ENCODE results near the gene NBPF3. TPM values are rescaled to one million over a fixed set of nuclear protein-coding genes. Genes with fewer than 3 reads are reported as not detected.
A peak's percentile ranks its signal among the peaks of the same experiment; 100 is the strongest.
"Not testable (repeated sequence)": the region's sequence is repeated elsewhere in the genome, so short reads cannot be mapped to it uniquely, and the experiment has no call there.

NBPF3 gene
- total RNA-seq (2014; rRNA removed; shearing (Covaris generic)) = 5.4 and 5.6 TPM in 2 replicates

- DNase-seq (ENCODE audit: low spot score) = peak; percentile 51
These were observed at the start of gene NBPF3 for GRCh38 chr1:21439721-21440629. Gene NBPF3, plus strand, starts transcription at chr1:21440137. Its CDS starts 4,950 bp downstream, at chr1:21445087.

- no peak for DNase-seq (ENCODE audit: low spot score)
These were observed 48.4 kb upstream of the NBPF3 start for GRCh38 chr1:21391497-21391896.

GRCh38 chr1:21392587-21393263 is 47.2 kb upstream of the NBPF3 start:
- DNase-seq (ENCODE audit: low spot score) = no peak

GRCh38 chr1:21396516-21396915 is 43.4 kb upstream of the NBPF3 start:
- no peak for DNase-seq (ENCODE audit: low spot score)

GRCh38 chr1:21397813-21398188 is 42.1 kb upstream of the NBPF3 start:
- DNase-seq (ENCODE audit: low spot score) = no peak

DNA sequence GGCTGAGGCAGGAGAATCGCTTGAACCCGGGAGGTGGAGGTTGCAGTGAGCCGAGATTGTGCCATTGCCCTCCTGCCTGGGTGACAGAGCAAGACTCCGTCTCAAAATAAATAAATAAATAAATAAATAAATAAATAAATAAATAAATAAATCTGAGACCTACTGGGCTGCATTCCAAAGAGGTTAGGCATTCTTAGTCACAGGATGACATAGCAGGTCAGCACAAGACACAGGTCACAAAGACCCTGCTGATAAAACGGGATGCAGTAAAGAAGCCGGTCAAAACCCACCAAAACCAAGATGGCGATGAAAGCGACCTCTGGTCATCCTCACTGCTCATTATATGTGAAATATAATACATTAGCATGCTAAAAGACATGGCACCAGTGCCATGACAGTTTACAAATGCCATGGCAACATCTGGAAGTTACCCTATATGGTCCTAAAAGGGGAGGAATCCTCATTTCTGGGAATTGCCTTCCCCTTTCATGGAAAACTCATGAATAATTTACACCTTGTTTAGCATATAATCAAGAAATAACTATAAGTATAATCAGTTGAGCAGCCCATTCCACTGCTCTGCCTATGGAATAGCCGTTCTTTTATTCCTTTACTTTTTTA is 38.1 kb upstream of the NBPF3 start:
- not testable (repeated sequence) for DNase-seq (ENCODE audit: low spot score)

DNA sequence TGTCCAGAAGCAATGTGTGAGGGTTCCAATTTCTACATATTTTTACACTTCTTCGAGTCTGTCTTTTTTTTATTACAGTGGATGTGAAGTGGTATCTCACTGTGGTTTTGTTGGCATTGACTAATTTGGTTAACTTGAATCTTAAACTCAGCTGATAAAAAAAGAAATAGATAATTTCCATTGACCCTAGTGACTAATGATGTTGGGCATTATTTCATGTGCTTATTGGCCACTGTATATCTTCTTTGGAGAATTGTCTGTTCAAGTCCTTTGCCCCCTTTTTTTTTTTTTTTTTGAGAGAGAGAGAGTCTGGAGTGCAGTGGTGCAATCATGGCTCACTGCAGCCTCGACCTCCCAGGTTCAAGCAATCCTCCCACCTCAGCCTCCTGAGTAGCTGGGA is 33.3 kb upstream of the NBPF3 start:
- DNase-seq (ENCODE audit: low spot score) = no peak

- DNase-seq (ENCODE audit: low spot score) = not testable (repeated sequence)
These were observed 30.0 kb upstream of the NBPF3 start for GRCh38 chr1:21409897-21410296.

- DNase-seq (ENCODE audit: low spot score) = no peak
These were observed 25.9 kb upstream of the NBPF3 start for GRCh38 chr1:21414015-21414414.

GRCh38 chr1:21420378-21420777 is 19.6 kb upstream of the NBPF3 start:
- DNase-seq (ENCODE audit: low spot score) = not testable (repeated sequence)

GRCh38 chr1:21421307-21421706 is 18.6 kb upstream of the NBPF3 start:
- not testable (repeated sequence) for DNase-seq (ENCODE audit: low spot score)

DNA sequence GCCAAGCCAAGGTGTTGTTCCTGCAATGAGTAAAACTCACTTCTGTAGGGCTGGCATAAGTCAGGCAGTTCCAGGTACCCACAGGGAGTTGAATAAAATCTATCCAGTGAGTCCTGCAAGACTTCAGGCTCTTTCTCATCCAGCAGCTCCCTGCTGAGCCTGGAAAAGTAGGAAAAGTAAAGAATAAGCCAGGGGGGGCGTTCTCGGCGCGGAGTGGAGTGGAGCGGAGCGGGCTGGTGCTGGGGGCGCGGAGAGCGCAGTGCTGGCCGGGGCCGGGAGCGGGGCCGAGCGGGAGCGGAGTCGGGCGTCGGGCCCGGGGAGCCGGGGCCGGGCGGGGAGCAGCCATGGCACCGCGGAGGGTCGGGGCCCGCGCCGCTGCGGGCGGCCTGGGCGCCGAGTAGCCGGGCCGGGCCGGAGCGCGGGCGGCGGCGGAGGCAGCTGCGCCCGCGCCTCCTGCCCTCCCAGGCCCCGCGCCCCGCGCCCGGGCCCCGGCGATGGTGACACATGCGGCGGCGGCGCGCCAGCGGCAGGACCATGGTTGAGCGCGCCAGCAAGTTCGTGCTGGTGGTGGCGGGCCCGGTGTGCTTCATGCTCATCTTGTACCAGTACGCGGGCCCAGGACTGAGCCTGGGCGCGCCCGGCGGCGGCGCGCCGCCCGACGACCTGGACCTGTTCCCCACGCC is 12.0 kb upstream of the NBPF3 start:
- DNase-seq (ENCODE audit: low spot score) = not testable (repeated sequence)

GRCh38 chr1:21428481-21429073 is 11.4 kb upstream of the NBPF3 start:
- not testable (repeated sequence) for DNase-seq (ENCODE audit: low spot score)

DNA sequence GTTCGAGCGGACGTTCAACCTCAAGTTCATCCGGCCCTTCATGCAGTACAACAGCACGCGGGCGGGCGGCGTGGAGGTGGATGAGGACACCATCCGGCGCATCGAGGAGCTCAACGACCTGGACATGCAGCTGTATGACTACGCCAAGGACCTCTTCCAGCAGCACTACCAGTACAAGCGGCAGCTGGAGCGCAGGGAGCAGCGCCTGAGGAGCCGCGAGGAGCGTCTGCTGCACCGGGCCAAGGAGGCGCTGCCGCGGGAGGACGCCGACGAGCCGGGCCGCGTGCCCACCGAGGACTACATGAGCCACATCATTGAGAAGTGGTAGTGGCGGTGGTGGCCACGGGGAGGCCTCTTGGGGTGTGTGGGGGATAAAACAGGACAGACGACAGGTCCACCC is 10.7 kb upstream of the NBPF3 start:
- DNase-seq (ENCODE audit: low spot score) = not testable (repeated sequence)

GRCh38 chr1:21430875-21431274 is 9.1 kb upstream of the NBPF3 start:
- not testable (repeated sequence) for DNase-seq (ENCODE audit: low spot score)

DNA sequence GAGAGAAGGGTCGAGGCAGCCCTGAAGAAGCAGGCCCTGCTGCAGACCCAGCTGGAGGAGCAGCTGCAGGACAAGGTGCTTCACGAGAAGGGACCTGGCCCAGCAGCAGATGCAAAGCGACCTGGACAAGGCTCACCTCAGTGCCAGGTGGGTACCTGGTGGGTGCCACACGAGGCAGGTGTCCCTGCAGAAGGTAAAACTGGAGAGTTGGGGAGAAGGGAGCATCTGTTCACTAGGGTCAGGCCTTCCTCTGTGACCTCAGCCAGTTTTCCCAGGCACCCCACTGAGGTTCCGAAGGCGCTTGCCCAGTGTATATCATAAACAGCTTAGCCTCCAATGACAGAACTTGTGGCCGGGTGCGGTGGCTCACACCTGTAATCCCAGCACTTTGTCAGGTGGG is 5.5 kb upstream of the NBPF3 start:
- DNase-seq (ENCODE audit: low spot score) = no peak

DNA sequence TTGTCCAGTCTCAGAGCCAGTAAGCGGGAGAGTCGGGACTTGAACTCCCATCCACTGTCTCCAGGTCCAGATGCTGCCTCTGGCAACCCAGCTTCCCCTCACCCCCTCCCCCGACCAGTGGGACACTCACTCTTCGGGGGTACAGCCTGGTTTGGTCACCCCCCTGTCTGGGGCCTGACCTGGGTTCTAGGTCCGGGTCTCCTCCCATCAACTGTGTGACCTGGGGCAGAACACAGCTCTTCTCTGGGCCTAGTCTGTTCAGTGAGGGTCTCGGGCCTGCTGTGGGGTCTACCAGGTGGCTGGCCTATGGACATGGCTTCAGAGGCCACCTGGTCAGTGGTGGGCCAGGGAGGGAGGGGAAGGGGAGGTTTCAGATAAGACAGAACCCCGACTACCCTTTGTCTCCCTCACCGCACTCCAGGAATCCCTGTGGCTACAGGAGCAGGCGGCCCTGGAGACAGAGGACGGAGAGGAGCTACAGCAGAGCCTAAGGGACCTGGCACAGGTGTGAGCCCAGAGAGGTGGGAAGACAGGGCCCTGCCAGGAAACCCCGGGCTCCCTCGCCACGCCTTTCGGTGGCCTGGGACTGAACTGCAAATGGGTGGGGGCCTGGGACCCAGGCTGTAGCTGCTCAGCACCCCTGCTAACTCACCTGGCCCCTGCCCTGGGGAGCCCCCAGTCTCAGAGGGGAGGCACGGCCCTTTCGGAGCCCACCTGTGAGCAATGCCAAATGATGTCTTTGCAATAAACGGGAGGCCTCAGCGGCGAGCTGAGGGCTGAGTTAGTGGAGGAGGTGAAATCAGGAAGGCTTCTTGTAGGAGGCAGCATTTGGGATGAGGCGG is 4.1 kb upstream of the NBPF3 start:
- no peak for DNase-seq (ENCODE audit: low spot score)

GRCh38 chr1:21436488-21437340 is 3.2 kb upstream of the NBPF3 start:
- DNase-seq (ENCODE audit: low spot score) = no peak

DNA sequence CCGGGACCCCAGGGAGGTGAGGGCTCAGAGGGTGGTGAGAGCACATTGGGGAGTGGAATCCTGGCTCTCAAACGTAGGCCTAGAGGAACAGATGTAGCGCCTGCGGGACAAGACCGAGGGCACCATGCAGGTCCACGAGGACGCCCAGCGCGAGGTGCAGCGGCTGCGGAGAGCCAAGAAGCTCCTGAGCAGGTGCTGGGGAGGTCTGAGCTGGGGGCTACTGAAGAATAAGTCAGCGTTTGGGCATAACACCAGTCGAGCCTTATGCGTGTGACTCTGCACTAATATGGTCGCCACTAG is 2.6 kb upstream of the NBPF3 start:
- no peak for DNase-seq (ENCODE audit: low spot score)

All from A172 (cell line).